HPDE6-E6E7 (cell line): Measurements from ENCODE around the gene MAP2.
"Not testable (repeated sequence)": the region's sequence is repeated elsewhere in the genome, so short reads cannot be mapped to it uniquely, and the experiment has no call there.

Experiments used
- DNase-seq: peaks from one replicate; pipeline ENCODE4 v3.0.0; 2011; ENCODE audit warnings: missing footprints; ENCODE audit errors: extremely low spot score

MAP2 gene

DNA sequence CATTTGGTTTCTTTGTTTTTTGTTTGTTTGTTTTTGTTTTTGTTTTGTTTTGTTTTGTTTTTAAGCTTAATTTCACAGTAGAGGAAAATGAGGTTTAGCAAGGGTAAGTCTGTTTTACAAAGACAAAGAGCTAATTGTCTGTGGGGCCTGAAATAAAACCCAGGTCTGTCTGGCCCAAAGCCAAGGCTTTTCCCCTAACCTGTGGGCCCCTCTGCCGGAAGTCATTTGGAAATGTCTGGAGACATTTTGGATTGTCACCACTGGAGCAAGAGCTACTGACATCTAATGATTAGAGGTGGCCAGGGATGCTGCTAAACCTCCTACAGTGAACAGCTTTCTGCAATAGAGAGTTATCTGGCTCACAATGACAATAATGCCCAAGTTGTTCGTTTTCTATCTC, 167.2 kb downstream of the MAP2 start:
- no peak for DNase-seq

DNA sequence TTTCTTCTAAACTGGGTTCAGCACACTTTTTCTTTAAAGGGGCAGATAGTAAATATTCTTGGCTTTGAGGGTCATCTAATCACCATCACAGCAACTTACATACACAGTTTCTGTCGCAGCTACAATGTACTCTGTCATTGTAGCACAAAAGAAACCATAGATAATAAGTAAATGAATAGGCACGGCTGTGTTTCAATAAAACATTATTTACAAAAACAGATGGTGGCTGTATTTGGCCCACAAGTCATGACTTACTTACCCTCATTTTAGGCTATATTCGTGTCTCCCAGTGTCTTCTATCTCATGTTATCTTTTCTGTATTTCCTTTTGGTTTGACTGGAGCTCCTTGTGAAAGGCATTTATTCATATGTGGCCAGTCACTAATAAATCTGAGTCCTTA, 168.3 kb downstream of the MAP2 start:
- DNase-seq, result no peak

DNA sequence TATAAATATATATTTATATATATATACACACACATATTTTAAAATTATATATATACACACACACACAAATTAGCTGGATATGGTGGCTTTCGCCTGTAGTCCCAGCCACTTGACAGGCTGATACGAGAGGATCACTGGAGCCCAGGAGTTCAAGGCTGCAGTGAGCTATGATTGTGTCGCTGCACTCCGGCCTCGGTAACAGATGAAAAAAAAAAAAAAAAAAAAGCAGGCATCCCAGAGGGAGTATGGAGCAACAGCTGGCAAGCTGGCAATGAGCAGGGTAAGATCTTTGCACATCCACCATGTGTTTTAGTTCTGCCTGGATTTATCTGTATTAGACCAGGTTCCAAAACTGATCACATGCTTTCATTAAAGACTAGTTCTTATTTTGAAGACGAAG, 170.1 kb downstream of the MAP2 start:
- DNase-seq, result no peak

- no peak for DNase-seq
Measured at GRCh38 chr2:209596262-209596661, 172.4 kb downstream of the MAP2 start.

- DNase-seq, result not testable (repeated sequence)
Measured at GRCh38 chr2:209598227-209598626, 174.4 kb downstream of the MAP2 start.

- no peak for DNase-seq
Measured at GRCh38 chr2:209600341-209601171, 176.7 kb downstream of the MAP2 start.

- DNase-seq, result no peak
Measured at GRCh38 chr2:209601497-209601896, 177.7 kb downstream of the MAP2 start.

DNA sequence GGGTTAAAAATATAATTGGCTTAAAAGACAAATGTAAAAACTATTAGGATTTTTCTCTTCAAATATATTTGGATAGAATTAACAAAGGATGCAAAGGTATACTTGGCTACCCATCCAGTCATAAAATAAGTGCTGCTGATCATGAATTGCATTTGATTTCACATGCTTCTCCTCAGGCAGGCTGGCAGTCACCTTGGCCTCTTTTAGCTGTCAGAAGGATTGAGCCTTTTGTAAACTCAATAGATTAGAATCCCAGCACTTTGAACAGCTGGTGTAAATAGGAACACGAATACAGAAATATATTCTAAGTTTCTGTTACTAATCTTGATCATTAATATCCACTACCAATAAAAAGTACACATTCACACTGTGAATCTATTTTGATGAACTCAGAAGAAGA, 178.4 kb downstream of the MAP2 start:
- no peak for DNase-seq

GRCh38 chr2:209609531-209609930, 185.7 kb downstream of the MAP2 start:
- DNase-seq, result no peak

DNA sequence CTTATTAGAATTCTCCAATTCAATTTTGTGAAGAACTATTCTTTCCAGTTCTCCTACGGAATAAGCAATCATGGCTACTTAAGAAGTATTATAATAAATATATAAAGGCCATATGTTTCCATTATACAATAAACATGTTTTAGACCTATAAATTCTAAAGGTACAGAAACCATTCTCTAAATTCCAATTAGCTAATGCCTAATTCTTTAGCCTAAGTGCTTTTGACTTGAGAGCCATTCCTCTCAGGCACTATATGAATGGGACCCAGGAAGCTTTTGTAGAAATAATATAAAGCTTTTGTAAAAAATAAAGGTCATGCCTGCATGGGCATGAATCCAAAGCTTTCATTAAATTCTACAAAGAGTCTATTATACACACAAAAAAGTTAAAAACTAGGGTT, 186.8 kb downstream of the MAP2 start:
- no peak for DNase-seq

- no peak for DNase-seq
Measured at GRCh38 chr2:209613649-209614305, 189.9 kb downstream of the MAP2 start.

DNA sequence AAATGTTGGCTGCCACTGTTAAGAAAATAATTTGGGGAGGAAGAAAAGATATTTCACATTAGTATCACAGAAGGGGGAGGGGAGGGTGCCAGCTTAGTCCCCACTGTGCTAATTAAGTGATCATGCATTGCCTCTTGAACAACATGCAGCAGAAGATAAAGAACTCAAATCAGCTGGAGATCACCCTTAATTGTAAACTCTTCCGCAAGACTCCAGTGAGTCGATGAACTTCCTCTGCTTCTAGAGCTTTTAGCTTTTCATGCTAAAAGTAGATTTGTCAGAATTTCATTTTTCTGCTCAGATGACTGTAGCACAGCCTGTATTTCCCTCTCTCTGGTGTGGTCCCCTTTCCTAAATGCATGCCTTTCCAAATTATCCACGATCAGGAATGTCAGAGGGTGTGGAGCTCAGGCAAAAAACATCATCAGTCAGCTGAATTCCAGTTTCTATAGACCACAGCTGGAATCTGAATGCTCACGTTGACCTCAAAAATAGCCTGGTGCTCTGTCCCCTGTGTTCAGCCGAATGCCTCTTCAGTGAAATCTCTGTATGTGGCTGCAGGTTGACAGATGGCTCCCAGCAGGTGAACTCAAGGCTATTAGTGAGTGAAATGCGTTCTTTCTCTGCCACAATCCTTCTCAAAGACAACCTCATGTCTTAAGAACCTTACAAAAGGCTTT, 191.0 kb downstream of the MAP2 start:
- DNase-seq, result no peak

DNA sequence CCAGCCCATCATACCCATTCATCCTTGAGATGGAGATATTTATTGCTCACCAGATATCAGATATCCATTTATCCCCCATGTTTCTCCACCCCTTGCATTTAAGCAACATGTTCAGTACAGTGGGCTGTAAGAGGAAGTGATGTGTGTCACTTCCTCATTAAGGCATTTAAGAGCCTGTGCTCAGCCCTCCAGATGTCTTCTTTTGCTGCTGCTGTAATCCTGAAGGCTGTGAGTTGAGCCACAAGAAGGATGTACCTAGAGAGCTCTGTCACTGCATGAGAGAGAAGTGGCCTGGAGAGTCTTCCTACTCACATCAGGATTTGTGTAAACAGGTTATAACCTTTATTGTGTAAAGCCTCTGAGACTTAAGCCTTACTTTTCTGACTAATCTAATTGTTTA, 195.9 kb downstream of the MAP2 start:
- DNase-seq, result no peak

GRCh38 chr2:209624192-209624938, 200.5 kb downstream of the MAP2 start:
- no peak for DNase-seq

GRCh38 chr2:209629597-209629996, 205.8 kb downstream of the MAP2 start:
- DNase-seq, result no peak

DNA sequence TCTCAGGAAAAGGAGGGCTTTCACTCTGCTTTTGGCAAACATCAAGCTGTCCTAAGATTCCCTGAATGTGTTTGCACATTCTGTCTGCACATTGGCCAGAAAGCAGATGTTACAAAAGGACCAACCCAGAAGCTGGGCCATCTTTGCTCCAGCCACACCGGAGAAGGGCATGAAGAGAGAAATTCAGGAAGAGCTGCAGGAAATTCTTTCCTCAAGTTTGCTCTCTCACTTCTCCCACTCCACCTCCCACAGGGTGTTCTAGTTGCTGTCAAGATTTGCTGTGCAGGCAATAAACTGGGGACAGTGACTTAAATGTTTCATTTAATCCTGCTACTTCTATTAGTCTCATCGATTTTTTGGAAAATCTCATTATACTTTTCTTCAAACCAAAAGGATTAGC, 210.1 kb downstream of the MAP2 start:
- DNase-seq, result no peak

DNA sequence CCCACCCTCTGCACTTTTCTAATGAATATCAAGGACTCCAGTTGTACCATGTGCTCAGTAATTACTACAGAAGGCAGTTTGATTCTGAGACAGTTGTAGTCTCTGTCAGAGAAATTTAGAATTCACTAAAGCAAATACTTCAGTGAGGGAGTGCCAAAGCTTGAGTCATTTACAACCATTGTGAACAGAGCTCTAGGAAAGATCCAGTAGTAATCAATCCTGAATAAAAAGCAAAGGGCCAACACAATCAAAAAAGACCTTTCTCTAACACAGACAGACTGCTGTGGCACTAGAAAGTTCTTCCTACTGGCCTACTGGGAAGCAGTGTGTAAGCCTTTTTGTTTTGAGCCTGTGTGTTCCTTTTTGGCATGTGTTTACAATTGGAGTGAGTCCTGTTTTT, 212.2 kb downstream of the MAP2 start:
- DNase-seq, result no peak

GRCh38 chr2:209637293-209637692, 213.4 kb downstream of the MAP2 start:
- DNase-seq, result no peak

DNA sequence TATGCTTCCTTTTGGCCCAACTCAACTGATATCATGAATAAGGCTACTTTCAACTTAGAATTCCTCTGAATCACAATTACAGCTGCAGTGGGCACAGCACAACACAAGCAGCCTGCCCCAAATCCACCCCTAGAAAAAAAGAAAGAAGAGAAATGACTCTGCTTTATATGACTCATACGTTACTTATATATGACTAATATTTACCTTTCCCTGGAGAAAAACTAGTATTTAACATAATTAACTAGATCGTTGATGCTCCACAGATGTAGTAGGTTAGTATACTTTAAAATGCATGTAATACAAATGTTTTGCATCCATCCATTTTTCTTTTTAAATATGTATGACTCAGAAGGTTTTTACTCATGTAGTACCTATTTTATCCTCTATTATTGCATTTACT, 214.5 kb downstream of the MAP2 start:
- peak; percentile 48 for DNase-seq

DNA sequence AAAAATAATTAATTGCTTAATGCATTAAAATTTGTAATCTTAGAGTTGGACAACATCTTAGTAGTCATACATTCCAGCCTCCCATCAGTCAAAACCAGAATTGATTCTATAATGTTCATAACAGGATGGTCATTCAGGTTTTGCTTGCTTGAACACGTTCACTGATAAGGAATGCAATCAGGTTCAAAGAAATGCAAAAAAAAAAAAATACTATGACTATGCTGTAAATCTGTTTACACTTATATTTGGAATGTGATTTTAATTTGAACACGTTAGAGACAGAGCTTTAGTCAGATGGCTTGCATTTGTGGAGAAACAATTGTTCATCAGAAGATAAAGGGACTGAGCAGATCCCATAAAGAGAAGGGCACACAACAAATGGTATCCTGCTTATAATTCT, 216.5 kb downstream of the MAP2 start:
- DNase-seq, result peak; percentile 17

- peak; percentile 43 for DNase-seq
Measured at GRCh38 chr2:209642146-209642820, 218.4 kb downstream of the MAP2 start.

GRCh38 chr2:209644842-209645241, 221.0 kb downstream of the MAP2 start:
- DNase-seq, result no peak
